DND-41 (cell line): ENCODE measurements around the gene MSRB3.

ENCODE experiments used
- ATAC-seq: fragments of 200-7000 bp; cut with Tn5 transposase; 3 replicates; pipeline ENCODE4 v1.9.1; 2021; ENCODE audit warnings: low read depth; ENCODE audit not compliant: insufficient read depth
- DNase-seq: peaks from one replicate; pipeline ENCODE4 v3.0.0-alpha.2; 2020
- H2AFZ ChIP-seq: 2 replicates; pipeline ENCODE4 v1.6.0; 2012; ENCODE audit warnings: low read depth, low read length
- H3K27ac ChIP-seq: 2 replicates; pipeline ENCODE4 v1.5.1; 2012; ENCODE audit warnings: low read length, inconsistent platforms
- H3K27me3 ChIP-seq: fragments of 200-600 bp; sonication (generic); 2 replicates; pipeline ENCODE4 v1.6.0; 2012; ENCODE audit warnings: low read length, mild to moderate bottlenecking, inconsistent platforms; ENCODE audit not compliant: insufficient read depth, poor library complexity
- H3K36me3 ChIP-seq: 2 replicates; pipeline ENCODE4 v1.5.1; 2012; ENCODE audit warnings: low read length, inconsistent platforms; ENCODE audit not compliant: insufficient read depth
- H3K4me1 ChIP-seq: 2 replicates; pipeline ENCODE4 v1.5.1; 2012; ENCODE audit warnings: mild to moderate bottlenecking, low read length; ENCODE audit not compliant: insufficient read depth
- H3K4me2 ChIP-seq: 2 replicates; pipeline ENCODE4 v1.6.0; 2012; ENCODE audit warnings: mild to moderate bottlenecking, moderate library complexity, low read length, inconsistent platforms; ENCODE audit not compliant: insufficient read depth
- H3K4me3 ChIP-seq, 2 experiments: fragments of 200-600 bp in 1 of 2; shearing (Covaris generic) in 1 of 2; 2 replicates each; pipeline ENCODE4 v1.5.1; 2012 to 2016; ENCODE audit warnings: inconsistent platforms in 2 of 2, low read length in 2 of 2, mild to moderate bottlenecking in 2 of 2, low read depth in 1 of 2, moderate library complexity in 1 of 2
- H3K79me2 ChIP-seq: 2 replicates; pipeline ENCODE4 v1.6.0; 2012; ENCODE audit warnings: low read length, inconsistent platforms; ENCODE audit not compliant: insufficient read depth
- H3K9ac ChIP-seq: 2 replicates; pipeline ENCODE4 v1.6.0; 2012; ENCODE audit warnings: low read depth, mild to moderate bottlenecking, inconsistent platforms, low read length, moderate library complexity
- H3K9me3 ChIP-seq: 2 replicates; pipeline ENCODE4 v1.5.1; 2012; ENCODE audit warnings: low read length, moderate library complexity, mild to moderate bottlenecking, inconsistent platforms; ENCODE audit not compliant: insufficient read depth, severe bottlenecking
- H4K20me1 ChIP-seq: 2 replicates; pipeline ENCODE4 v1.6.0; 2012; ENCODE audit warnings: low read length; ENCODE audit not compliant: insufficient read depth
- CTCF ChIP-seq: IDR thresholded peaks from 2 replicates; pipeline ENCODE4 v1.5.1; 2012; ENCODE audit warnings: borderline replicate concordance, low read length, moderate library complexity, mild to moderate bottlenecking; ENCODE audit not compliant: poor library complexity, severe bottlenecking; ENCODE audit errors: extremely low read depth
- EZH2 ChIP-seq: IDR thresholded peaks from 3 replicates; pipeline ENCODE4 v1.6.1; 2012; ENCODE audit warnings: borderline replicate concordance, low read depth, mild to moderate bottlenecking, moderate library complexity, low read length, inconsistent platforms; ENCODE audit not compliant: severe bottlenecking

Gene MSRB3

GRCh38 chr12:65458718-65459117, 180.2 kb downstream of the MSRB3 start:
- no peaks in the 10 kb centered on the region for H3K27me3 ChIP-seq
- no peak for ATAC-seq
- H4K20me1 ChIP-seq = no peaks in the 10 kb centered on the region

GRCh38 chr12:65459545-65459944, 181.1 kb downstream of the MSRB3 start:
- Histone ChIP-seq H3K4me1 (no peaks in the 10 kb centered on the region), H3K36me3 (no peaks in the 10 kb centered on the region), H3K9ac (no peak overlapping the region), H3K27ac (no peak overlapping the region), H3K4me3 (no peak overlapping the region), H3K27me3 (no peaks in the 10 kb centered on the region), H3K9me3 (no peaks in the 10 kb centered on the region), H3K79me2 (no peaks in the 10 kb centered on the region), H4K20me1 (no peaks in the 10 kb centered on the region), H2AFZ (no peak overlapping the region), H3K4me2 (no peak overlapping the region)
- TF ChIP-seq CTCF (no peak), EZH2 (no peak)
- DNase-seq (no peak), ATAC-seq (no peak)

More at GRCh38 chr12:65458718-65459117, 180.2 kb downstream of the MSRB3 start:
- no peaks in the 10 kb centered on the region for H3K9me3 ChIP-seq
- H3K27ac ChIP-seq = no peak overlapping the region
- no peak for DNase-seq
- no peak overlapping the region for H3K4me2 ChIP-seq
- no peaks in the 10 kb centered on the region for H3K4me1 ChIP-seq
- no peak overlapping the region for H2AFZ ChIP-seq
- no peaks in the 10 kb centered on the region for H3K36me3 ChIP-seq
- H3K4me3 ChIP-seq = no peak overlapping the region
- no peaks in the 10 kb centered on the region for H3K79me2 ChIP-seq
- no peak overlapping the region for H3K9ac ChIP-seq
- no peak for TF ChIP-seq CTCF
- no peak for TF ChIP-seq EZH2

GRCh38 chr12:65460063-65460462, 181.6 kb downstream of the MSRB3 start:
- no peaks in the 10 kb centered on the region for H3K79me2 ChIP-seq
- H3K9me3 ChIP-seq = no peaks in the 10 kb centered on the region
- H3K36me3 ChIP-seq = no peaks in the 10 kb centered on the region
- H2AFZ ChIP-seq = no peak overlapping the region
- no peak overlapping the region for H3K4me3 ChIP-seq
- no peak for ATAC-seq
- H4K20me1 ChIP-seq = no peaks in the 10 kb centered on the region
- H3K27me3 ChIP-seq = no peaks in the 10 kb centered on the region
- TF ChIP-seq CTCF (no peak), EZH2 (no peak)
- no peaks in the 10 kb centered on the region for H3K4me1 ChIP-seq
- no peak for DNase-seq
- no peak overlapping the region for H3K27ac ChIP-seq
- H3K9ac ChIP-seq = no peak overlapping the region
- H3K4me2 ChIP-seq = no peak overlapping the region

- H3K36me3 ChIP-seq = no peaks in the 10 kb centered on the region
- no peak for ATAC-seq
- DNase-seq = no peak
Measured at GRCh38 chr12:65461017-65461416, 182.5 kb downstream of the MSRB3 start.

More at GRCh38 chr12:65461017-65461416, 182.5 kb downstream of the MSRB3 start:
- TF ChIP-seq EZH2 (no peak), CTCF (no peak)
- Histone ChIP-seq H3K79me2 (no peaks in the 10 kb centered on the region), H2AFZ (no peak overlapping the region), H3K9ac (no peak overlapping the region), H3K27me3 (no peaks in the 10 kb centered on the region), H3K9me3 (no peaks in the 10 kb centered on the region), H3K4me2 (no peak overlapping the region), H3K4me1 (no peaks in the 10 kb centered on the region), H3K27ac (no peak overlapping the region), H3K4me3 (no peak overlapping the region), H4K20me1 (no peaks in the 10 kb centered on the region)
